HG02759 (cell line): ENCODE measurements around the gene GOLGA3.
"Not testable (repeated sequence)": the region's sequence is repeated elsewhere in the genome, so short reads cannot be mapped to it uniquely, and the experiment has no call there.

Experiments
- ATAC-seq: cut with Tn5 transposase; IDR thresholded peaks from one replicate; pipeline ENCODE4 v1.9.1; 2021; ENCODE audit warnings: mild to moderate bottlenecking, moderate library complexity; ENCODE audit not compliant: unreplicated experiment

The GOLGA3 gene

GRCh38 chr12:132847363-132848356, 19.0 kb upstream of the GOLGA3 start:
- no peak for ATAC-seq

- ATAC-seq, result not testable (repeated sequence)
These were observed 16.0 kb upstream of the GOLGA3 start for GRCh38 chr12:132844681-132845080.

DNA sequence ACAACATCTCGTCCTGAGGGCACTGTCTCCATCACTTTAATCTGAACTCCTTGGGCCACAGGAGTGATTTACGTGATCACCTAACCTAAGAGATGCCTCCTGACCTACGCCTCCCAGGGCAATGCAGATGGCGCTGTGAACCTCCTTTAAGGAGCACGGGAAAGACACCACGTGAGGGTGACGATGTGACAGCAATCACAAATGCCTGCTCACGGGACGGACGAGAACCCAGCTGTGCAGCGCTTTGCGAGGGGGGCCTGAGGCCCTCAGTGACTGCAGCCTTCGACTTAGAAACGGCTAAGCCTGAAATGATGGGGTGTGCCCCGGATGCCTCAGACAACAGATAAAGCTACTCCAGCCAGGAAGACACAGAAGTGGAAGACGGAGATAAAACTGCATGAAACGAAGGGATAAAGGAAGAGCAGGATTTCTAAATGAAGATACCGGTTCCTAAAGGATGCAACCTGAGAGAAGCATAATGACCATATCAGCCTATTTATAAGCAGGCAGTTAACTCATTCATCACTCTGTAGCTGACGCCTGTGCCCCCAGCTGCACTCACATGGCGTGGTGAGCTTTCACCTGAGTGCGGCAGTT, 13.9 kb upstream of the GOLGA3 start:
- no peak for ATAC-seq

GRCh38 chr12:132841151-132841550, 12.5 kb upstream of the GOLGA3 start:
- no peak for ATAC-seq

- no peak for ATAC-seq
These were observed 11.9 kb upstream of the GOLGA3 start for GRCh38 chr12:132840536-132840935.

GRCh38 chr12:132839558-132840235, 11.0 kb upstream of the GOLGA3 start:
- no peak for ATAC-seq

DNA sequence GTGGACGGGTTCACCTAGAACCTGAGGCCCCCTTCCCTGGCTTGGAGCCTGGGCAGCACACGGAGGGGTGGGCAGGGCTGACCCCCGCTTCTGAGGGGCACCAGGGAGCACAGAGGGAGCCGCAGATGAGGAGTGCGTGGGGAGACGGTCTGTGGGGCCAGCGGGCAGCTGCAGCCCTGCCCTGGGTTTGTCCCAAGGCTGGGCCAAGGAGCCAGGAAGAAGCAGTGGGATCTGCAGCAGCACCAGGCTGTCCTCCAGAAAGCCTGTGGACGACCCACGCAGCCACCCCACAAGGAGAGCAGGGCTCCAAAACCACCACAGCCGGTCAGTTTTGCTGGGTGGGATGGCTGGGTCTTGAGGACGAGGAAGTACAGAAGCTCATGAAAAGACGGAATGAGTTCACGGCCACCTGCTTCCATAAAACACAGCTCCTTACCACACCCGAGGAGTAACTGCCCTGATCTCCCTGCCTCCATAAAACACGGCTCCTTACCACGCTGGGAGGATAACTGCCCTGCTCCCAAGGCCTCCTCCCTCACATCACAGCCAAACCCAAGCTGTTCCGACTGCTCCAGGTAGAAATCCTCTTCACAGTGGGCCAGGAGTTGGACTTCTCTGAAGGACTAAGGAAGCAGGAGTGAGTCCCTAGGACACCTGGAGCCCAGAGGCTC, 9.9 kb upstream of the GOLGA3 start:
- no peak for ATAC-seq

GRCh38 chr12:132837693-132838409, 9.2 kb upstream of the GOLGA3 start:
- no peak for ATAC-seq

DNA sequence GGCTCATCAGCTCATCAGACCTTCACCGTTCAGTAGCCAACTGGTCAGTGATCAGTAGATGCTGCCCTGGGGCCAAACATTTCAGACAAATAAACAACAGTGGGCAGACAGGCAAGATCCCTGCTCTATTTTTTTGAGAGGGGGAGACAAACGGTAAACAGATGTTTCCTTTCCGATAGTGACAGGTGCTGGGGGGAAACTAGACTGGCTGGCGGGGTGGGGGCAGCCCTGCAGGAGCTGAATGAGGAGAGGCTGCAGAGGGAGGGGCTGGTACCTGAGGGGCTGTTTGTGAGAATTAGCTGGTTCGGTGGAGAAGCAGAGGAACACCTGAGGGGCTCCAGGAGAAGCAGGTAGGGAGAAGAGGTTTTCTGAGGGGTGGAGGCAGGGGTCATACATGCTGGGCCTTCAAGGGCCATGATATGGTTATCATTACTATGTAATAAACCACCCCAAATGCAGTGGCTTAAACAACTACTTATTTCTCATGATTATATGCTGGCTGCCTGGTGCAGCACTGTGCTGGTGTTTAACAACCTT, 8.2 kb upstream of the GOLGA3 start:
- ATAC-seq, result no peak

GRCh38 chr12:132836230-132836629, 7.6 kb upstream of the GOLGA3 start:
- ATAC-seq, result not testable (repeated sequence)

- no peak for ATAC-seq
These were observed 6.7 kb upstream of the GOLGA3 start for GRCh38 chr12:132835076-132836025.

GRCh38 chr12:132834181-132834711, 5.6 kb upstream of the GOLGA3 start:
- ATAC-seq, result no peak

DNA sequence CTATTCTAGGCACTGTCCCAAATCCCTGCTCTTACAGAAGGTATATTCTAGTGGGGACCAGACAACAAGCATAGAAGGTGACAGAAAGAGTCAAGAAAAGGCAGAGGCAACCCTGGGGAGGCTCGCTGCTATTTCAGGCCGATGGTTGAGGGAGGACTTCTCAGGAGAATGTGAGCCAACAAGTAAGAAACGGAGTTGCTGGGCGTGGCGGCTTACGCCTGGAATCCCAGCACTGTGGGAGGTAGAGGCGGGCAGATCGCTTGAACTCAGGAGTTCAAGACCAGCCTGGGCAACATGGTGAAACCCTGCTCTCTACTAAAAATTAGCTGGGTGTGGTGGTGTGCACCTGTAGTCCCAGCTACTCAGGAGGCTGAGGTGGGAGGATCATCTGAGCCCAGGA, 4.7 kb upstream of the GOLGA3 start:
- ATAC-seq, result no peak

GRCh38 chr12:132831771-132832170, 3.1 kb upstream of the GOLGA3 start:
- ATAC-seq, result no peak

GRCh38 chr12:132827763-132828703, 636 bp downstream of the GOLGA3 start:
- ATAC-seq, result peak; percentile 31

DNA sequence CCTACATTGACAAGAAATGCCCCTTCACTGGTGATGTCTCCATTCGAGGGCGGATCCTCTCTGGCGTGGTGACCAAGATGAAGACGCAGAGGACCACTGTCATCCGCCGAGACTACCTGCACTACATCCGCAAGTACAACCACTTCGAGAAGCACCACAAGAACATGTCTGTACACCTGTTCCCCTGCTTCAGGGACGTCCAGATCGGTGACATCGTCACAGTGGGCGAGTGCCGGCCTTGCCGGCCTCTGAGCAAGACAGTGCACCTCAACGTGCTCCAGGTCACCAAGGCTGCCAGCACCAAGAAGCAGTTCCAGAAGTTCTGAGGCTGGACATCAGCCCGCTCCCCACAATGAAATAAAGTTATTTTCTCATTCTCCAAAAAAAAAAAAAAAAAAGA, 2.8 kb downstream of the GOLGA3 start:
- no peak for ATAC-seq

DNA sequence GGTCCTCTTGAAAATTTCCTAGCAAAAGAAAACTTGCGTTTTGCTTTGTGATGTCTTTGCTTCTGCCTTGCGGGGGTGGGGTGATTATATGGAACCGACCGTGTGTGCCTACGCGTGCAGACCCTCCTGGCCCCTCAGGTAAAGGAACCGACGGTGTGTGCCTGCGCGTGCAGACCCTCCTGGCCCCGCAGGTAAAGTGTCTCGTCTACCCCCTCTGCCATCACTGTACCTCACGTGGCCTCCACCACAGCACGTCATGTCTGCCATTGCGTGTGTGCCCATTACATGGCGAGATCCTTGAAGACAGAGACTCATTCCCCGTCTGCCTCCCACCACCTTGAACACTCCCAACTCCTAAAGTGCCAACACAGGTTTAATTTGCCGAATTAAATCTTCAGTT, 3.6 kb downstream of the GOLGA3 start:
- no peak for ATAC-seq

DNA sequence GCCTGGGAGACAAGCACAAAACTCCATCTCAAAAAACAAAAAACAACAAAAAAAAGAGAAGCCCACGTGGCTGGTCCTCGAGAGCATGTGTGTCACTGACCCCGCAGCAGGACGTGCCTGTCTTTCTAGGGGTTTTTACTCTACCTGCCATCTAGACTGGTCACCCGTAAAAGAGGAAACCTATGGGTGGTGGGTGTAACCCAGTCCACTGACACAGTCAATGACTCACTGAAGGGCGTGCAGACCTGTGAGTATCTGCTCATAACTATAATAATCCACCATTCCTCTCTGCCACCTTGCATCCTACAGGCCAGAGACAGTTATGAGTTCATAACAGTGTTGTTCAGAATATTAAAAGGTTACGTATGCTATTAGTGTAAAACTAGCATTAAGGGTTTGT, 4.6 kb downstream of the GOLGA3 start:
- ATAC-seq, result no peak
